ENCODE data around the gene TMEM132A.

DNA sequence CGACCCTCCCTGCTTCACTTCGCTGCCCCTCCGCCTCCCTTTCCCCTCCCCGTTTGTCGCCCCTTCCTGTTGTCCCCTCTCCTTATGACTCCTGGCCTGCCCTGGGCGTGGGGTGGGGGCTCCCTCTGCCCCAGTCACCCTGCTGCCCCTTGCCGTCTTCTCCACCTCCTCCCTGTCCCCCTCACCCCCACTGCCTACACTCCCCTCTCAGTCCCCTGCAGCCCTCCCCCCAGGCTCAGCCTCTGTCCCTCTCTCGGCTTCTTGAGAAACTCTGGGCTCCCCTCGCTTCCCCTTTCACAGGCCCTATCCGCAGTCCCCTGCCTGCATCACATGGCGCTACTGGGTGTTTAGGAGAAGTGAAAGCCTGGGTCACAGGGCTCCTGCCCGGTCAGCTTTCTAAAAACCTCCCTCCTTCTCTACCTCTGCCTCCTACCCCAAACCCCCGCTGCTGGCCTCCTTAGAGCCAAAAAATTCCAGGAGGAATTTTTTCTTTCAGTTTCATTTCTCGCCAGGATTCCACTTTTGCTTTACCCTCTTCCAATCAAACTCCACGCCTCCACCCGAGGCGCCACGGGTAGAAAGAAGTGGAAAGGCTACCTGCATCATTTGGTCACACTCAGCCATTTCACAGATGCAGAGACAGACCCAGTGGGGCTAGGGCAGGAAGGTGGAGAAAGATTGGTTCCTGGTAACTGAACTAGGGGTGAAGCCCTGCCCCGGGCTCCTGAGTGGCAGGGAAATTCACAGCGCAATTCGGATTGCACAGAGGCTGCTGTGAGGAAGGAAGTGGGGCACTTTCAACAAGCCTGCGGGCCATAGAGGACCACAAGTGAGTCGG lies 27.9 kb downstream of the TMEM132A start, which contains the start of gene SLC15A3:
- no peak for TF ChIP-seq SP1 (IDR thresholded peaks at IDR 0.05)
- TF ChIP-seq, protein P1, sequence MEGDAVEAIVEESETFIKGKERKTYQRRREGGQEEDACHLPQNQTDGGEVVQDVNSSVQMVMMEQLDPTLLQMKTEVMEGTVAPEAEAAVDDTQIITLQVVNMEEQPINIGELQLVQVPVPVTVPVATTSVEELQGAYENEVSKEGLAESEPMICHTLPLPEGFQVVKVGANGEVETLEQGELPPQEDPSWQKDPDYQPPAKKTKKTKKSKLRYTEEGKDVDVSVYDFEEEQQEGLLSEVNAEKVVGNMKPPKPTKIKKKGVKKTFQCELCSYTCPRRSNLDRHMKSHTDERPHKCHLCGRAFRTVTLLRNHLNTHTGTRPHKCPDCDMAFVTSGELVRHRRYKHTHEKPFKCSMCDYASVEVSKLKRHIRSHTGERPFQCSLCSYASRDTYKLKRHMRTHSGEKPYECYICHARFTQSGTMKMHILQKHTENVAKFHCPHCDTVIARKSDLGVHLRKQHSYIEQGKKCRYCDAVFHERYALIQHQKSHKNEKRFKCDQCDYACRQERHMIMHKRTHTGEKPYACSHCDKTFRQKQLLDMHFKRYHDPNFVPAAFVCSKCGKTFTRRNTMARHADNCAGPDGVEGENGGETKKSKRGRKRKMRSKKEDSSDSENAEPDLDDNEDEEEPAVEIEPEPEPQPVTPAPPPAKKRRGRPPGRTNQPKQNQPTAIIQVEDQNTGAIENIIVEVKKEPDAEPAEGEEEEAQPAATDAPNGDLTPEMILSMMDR (IDR thresholded peaks at IDR 0.05; ENCODE audit: low read depth, low read length, missing input control): no peak
